Dedifferentiated amniotic fluid mesenchymal stem cell (primary cell): Measurements from ENCODE around the gene LRP10.

Experiments used
- DNase-seq: peaks from one replicate; pipeline ENCODE4 v3.0.0-alpha.2; 2016; ENCODE audit errors: extremely low spot score

Gene LRP10

DNA sequence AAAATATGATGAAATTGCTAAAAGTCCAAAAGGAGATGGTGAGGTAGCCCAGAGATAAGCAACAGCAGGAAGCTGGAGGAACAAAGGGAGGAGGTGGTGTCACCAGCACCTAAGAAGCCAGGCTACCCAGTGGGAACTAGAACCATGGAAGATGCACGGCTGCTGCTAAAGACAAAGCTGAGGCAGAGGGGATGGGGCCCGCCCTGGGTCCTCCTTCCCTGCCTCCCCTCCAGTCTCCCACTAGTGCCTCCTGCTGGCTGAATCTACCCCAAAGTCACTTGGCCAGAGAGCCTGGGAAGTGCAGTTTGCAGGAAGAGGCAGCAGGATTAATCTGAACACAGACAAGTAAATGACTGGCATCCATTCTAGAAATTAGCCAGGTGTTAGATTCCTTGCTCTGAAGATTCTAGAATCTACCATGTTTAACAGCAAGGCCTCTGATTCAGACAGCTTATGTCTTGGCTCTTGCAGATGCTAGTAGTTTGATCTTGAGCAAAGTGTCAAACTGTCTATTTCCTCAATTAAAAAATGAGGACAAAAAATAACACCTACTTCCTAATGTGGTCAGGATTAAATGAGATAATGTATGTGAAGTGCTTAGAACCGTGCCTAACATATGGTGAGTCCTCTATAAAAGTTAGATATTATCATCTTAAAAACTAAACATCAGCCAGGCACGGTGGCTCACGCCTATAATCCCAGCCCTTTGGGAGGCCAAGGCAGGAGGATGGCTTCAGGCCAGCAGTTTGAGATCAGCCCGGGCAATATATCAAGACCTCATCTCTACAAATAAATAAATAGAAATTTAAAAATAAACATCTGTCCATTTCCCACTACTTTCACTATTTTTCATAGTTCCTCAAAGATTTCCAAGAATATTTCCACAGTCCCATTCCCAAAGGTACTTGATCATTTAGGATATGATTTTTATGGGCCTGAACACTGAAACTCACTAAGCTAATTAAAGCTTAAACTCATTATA is 5.8 kb upstream of the LRP10 start:
- DNase-seq = no peak

DNA sequence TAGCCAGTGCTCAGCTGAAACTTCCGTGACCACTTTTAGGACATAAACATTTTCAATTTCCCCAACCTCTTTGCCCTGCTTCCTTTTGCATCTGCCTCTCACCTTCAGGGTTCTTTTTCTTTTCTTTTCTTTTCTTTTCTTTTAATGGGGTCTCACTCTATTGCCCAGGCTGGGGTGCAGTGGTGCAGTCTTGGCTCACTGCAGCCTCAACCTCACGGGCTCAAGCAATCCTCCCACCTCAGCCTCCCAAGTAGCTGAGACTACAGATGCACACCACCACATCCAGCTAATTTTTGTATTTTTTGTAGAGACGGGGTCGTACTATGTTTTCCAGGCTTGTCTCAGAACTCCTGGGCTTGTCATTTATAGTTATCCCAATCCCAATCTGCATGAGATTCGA is 4.7 kb upstream of the LRP10 start:
- DNase-seq = no peak

DNA sequence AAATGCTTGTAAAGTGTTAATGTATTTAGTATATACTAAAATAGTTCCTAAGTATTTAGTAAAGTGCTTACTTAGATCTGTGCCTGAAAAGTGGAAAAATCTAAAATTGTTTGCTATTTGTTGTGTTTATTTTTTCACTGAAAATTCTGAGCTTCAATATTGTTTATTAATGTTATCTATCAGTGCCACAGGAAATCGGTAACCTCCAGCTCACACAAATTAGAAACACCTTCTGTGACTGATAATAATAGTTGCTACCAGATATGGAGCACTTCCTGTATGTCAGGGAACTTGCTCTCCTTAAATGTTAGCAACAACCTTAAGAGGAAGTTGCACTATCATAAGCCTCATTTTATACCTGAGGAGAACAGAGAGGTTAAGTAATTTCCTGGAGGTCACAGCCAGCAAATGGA is 723 bp upstream of the LRP10 start:
- no peak for DNase-seq

DNA sequence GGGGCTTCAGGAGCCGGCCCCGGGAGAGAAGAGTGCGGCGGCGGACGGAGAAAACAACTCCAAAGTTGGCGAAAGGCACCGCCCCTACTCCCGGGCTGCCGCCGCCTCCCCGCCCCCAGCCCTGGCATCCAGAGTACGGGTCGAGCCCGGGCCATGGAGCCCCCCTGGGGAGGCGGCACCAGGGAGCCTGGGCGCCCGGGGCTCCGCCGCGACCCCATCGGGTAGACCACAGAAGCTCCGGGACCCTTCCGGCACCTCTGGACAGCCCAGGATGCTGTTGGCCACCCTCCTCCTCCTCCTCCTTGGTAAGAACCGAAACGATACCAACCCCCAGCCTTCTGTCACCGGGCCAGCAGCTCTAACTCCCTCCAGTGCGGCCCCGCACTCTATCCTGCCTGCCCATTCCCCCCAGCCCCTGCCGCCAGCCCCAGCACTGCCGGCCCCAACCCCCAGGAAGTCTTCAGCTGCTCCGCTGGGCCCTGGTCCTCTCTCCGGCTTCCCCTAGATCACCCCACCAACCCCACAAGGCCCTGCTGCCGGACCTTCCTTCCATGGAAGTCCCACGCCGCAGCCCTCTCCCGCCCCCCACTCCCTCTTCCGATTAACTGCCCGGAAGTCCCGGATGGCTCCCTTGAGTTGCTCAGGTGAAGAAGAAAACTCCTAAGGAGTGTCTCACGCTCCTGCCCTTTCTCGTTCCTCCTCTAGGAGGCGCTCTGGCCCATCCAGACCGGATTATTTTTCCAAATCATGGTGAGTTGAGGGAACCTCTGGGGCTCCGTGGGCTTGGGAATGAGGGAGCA is 693 bp downstream of the LRP10 start:
- peak; percentile 88 for DNase-seq

DNA sequence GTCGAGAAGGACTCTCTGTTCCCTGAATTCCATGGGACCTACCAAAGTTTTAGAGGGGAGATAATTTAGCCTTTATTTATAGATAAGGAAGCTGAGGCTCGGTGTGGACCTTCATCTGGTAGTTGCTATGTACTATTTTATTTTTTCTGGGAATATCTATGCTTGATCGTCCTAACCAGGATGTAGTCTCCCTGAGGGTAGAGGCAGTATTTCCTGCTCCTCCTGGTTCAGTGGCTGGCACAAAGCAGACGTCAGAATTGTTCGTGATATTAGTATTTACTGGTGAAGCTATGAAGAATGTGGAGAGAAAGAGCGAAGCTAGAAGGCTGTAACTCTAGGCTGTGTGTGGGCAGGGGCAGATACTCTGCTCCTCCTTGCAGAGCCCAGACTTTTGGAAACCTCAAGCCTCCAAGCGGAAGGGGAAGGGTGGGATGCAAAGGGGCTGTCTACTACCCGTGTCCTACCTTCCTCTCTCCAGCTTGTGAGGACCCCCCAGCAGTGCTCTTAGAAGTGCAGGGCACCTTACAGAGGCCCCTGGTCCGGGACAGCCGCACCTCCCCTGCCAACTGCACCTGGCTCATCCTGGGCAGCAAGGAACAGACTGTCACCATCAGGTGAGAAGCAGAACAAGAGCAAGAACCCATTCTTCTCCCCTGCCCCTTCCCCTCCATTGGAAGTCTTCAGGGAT is 1.4 kb downstream of the LRP10 start:
- DNase-seq = no peak

DNA sequence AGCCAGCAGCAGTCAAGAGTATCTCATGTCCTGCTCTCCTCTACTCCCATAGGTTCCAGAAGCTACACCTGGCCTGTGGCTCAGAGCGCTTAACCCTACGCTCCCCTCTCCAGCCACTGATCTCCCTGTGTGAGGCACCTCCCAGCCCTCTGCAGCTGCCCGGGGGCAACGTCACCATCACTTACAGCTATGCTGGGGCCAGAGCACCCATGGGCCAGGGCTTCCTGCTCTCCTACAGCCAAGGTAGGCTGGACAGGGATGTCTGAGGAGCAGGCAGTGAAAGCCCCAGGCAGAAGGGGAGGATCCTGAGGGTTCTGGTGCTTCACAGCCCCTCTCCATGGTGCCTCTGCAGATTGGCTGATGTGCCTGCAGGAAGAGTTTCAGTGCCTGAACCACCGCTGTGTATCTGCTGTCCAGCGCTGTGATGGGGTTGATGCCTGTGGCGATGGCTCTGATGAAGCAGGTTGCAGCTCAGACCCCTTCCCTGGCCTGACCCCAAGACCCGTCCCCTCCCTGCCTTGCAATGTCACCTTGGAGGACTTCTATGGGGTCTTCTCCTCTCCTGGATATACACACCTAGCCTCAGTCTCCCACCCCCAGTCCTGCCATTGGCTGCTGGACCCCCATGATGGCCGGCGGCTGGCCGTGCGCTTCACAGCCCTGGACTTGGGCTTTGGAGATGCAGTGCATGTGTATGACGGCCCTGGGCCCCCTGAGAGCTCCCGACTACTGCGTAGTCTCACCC is 3.6 kb downstream of the LRP10 start:
- no peak for DNase-seq

DNA sequence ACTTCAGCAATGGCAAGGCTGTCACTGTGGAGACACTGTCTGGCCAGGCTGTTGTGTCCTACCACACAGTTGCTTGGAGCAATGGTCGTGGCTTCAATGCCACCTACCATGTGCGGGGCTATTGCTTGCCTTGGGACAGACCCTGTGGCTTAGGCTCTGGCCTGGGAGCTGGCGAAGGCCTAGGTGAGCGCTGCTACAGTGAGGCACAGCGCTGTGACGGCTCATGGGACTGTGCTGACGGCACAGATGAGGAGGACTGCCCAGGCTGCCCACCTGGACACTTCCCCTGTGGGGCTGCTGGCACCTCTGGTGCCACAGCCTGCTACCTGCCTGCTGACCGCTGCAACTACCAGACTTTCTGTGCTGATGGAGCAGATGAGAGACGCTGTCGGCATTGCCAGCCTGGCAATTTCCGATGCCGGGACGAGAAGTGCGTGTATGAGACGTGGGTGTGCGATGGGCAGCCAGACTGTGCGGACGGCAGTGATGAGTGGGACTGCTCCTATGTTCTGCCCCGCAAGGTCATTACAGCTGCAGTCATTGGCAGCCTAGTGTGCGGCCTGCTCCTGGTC is 4.3 kb downstream of the LRP10 start:
- no peak for DNase-seq

DNA sequence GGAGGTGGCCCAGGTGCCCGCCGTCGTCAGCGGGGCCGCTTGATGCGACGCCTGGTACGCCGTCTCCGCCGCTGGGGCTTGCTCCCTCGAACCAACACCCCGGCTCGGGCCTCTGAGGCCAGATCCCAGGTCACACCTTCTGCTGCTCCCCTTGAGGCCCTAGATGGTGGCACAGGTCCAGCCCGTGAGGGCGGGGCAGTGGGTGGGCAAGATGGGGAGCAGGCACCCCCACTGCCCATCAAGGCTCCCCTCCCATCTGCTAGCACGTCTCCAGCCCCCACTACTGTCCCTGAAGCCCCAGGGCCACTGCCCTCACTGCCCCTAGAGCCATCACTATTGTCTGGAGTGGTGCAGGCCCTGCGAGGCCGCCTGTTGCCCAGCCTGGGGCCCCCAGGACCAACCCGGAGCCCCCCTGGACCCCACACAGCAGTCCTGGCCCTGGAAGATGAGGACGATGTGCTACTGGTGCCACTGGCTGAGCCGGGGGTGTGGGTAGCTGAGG is 5.5 kb downstream of the LRP10 start:
- DNase-seq = no peak

DNA sequence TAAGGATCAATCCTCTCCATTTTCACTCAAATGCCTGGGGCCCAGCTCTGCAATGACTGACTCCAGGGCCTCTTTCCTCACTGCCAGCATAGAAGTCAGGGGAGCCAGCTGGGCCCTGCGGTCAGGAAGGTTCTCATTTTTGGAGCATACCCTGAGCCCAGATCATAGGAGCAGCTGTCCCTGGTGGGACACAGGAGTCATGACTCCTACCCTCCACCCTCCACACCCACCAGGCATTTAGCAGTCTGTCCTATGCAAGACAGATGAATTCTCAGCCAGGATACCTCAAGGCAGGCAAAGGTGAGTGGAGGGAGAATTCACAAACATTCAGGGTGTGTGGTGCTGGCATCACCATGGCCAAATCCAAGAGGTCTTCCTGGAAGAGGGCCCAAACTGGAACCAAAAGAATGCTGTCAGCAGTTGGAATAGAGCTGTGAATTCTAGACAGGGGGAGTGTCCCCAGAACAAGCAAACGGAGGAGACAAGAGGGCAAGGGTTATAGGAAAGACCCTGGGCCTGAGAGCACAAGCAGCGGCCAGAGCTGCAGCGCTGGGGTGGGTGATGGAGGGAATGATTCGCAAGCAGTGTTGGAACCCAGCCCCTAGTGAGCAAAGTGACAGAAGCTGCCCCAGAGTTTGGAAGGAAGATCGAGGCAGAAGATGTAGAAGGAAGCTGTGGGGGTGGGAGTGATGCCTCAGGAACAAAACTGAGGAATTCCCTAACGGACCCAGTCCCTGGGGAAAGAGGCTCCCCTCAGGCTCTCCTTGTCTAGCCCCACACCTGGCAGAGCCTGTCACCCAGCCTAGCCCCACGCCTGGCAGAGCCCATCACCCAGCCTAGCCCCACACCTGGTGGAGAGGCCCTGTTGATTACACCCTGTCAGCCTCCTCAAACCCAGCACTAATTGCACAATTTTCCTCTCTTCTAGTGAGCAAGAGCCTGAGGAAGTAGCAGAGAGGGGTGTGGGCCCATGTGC is 7.0 kb downstream of the LRP10 start:
- DNase-seq = no peak

DNA sequence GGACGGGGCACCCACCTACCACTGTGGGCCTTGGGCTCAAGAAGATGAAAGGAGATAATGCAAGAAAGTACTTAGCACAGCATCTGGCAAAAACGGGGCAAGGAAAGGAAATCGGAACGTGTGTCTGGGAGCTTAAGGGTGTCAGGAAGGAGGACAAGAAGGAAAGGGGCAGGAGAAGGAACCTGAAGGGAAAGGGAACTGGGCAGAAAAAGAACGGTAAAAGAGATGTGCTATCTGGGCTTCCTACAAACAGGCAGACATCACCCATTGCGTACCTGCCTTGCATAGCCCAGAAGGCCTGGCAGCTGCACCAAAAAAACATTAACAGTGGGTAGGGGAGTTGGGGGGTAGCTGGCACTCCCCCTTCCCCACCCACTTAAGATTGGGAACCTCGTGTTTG is 10.5 kb downstream of the LRP10 start:
- DNase-seq = no peak

DNA sequence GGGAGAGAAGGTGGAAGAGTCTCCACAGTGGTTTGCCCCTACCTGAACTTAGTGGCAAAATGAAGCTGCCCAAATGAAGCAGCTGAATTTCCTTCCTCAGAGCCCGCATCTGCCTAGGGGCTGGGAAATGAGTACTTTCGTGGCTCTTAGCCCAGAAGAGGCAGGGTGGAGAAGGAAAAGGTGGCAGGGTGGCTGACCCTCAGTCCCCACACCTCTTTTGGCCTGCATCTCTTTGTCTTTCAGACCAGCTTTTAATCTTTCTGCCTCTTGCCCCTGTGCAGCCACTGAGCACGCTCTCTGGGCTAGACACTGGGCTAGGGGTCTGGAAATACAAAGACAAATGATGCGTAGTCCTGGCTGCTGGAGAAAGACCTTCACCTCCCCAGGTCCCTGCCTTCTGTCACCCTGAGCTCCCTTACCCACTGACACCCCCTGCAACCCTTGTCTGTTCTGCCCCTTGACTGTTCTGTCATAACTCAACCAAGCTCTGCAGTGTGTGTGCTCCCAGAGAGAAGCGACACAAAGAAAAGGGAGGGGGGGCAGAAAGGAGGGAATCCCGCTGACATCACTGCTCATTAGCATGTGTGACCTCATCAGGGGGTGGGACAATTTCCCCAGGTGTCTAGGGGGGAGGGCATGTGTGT is 11.1 kb downstream of the LRP10 start:
- DNase-seq = no peak

DNA sequence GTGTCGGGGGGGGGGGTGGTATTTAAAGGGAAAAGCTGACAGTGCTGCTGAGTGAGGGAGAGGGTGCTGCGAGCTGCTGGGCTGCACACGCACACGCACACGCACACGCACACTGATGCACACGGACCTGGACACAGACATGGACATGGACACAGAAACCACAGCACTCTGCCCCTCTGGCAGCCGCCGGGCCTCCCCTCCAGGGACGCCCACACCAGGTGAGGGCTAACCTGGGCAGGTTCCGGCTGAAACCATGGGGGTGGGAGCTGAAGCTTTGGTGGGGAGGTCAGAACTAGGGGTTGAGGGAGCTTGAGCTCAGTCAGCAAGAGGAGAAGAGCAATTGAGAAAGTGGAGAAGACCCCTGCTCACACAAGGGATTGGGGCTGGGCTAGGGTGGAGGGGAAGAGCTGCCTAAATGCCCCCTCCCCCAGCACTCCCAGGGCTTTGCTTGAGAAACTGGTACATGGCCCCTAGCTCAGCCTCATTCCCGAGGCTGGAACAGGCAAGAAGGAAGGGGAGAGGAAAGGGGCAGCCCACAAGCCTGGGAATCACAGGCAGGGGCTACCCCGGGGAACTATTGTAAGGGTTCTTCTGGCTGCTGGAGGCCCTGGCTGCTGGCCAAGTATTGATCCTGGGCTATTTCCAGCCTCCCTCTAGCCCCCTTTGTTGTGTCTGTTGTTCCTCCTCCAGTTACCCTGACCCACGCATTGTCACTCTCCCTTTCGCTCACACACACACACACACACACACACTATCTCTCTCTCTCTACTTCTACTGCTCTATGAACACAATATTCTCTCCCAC is 11.8 kb downstream of the LRP10 start, which contains the start of gene REM2:
Gene REM2 (plus strand): TSS at position 50 of the 804 bp plus-strand sequence. CDS start 66 bp downstream, at position 116.
- DNase-seq = no peak

DNA sequence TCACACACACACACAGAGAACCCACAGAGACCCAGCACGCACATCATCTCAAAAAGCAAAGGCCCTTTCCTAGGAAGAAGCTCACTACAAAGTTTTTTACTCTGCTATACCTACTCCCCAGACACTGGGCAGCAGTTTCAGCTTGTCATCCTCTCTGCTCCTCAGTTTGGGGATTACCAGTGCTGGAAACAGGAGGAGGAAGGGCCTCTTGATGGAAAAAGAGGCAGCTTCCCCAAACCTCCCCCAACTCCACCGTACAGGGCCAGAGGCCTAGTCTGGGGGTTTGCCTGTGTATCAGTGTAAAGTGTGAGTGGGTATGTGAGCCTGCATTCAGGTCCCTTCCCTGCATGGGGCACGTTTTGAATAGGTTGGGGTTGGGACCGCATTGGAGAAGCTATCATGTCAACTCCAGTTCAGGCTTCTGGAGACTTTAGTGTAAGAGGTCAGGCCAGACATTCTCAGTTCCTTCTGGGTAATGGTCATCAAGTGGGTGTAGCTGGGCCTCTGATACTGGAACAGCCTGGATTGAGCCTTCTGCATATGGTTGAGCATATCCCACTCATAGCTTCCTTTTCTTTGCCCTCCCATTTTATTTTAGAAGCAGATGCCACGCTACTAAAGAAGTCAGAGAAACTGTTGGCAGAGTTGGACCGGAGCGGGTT is 12.7 kb downstream of the LRP10 start:
- DNase-seq = no peak

DNA sequence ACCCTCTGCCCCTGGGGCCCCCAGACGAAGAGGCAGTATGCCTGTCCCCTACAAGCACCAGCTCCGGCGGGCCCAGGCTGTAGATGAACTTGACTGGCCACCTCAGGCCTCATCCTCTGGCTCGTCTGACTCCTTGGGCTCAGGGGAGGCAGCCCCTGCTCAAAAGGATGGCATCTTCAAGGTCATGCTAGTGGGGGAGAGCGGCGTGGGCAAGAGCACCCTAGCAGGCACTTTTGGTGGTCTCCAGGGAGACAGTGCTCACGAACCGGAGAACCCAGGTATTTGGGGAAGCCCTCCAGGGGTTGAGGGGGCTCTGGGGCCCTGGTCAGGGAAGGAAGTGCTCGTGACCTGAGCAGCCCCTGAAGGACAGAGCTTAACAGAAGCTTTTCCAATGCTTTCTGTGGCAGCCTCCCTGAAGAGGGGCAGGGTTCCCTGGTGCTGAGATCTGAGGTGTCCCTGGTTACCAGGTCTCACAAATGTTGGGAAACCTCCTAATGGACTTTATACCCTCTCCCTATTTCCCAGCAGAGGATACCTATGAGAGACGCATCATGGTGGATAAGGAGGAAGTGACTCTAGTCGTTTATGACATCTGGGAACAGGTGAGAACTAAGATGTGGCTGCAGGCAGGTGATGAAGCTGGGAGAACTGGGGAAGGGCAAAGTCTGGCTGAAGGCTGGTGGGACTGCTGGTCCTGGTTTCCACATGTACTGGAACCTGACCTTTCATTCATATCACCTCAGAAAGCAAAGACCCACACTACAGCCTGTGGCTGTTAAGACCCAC is 13.4 kb downstream of the LRP10 start:
- DNase-seq = no peak

DNA sequence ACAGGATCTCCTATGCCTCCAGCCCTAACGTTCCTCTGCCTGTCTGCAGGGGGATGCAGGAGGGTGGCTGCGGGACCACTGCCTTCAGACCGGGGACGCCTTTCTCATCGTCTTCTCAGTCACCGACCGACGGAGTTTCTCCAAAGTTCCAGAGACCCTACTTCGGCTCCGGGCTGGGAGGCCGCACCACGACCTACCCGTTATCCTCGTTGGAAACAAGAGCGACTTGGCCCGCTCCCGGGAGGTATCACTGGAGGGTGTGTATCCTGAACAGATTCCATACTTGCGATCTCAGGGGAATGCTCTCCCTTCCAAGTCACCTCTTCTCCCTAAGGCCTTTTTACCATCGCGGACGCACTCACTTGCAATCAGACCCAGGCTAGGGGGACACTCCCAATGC is 14.4 kb downstream of the LRP10 start:
- DNase-seq = no peak

DNA sequence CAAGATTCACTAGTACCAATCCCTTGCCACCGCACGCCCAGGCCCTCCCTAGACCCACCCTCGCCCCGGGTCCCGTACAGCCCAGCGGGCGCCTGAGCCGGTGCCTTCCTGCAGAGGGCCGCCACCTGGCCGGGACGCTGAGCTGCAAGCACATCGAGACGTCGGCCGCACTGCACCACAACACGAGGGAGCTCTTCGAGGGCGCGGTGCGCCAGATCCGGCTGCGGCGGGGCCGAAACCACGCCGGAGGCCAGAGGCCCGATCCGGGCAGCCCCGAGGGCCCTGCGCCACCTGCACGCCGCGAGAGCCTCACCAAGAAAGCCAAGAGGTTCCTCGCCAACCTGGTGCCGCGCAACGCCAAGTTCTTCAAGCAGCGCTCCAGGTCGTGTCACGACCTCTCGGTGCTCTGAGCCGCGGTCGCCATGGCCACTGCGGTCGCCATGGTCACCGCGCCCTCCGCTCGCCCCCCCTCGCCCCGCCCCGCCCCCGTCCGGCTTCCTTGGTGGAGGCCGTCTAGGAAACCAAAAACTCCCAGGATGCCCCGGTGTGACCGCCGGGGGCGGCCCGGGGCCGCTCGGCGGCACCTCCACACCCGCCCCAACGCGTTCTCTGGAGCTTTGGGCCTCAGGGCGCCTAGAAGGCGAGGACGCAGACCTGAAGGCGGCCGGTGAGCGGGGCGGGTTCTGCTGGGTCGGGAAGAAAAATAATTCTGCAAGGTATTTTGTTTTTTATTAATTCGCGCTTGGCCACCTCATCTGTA is 15.1 kb downstream of the LRP10 start:
- no peak for DNase-seq
